ENCODE data around the gene NAA15. TPM values are rescaled to one million over a fixed set of nuclear protein-coding genes. Genes with fewer than 3 reads are reported as not detected.

NAA15 gene
- total RNA-seq, 1 experiment from 2014 or later: 41.0 TPM

DNA sequence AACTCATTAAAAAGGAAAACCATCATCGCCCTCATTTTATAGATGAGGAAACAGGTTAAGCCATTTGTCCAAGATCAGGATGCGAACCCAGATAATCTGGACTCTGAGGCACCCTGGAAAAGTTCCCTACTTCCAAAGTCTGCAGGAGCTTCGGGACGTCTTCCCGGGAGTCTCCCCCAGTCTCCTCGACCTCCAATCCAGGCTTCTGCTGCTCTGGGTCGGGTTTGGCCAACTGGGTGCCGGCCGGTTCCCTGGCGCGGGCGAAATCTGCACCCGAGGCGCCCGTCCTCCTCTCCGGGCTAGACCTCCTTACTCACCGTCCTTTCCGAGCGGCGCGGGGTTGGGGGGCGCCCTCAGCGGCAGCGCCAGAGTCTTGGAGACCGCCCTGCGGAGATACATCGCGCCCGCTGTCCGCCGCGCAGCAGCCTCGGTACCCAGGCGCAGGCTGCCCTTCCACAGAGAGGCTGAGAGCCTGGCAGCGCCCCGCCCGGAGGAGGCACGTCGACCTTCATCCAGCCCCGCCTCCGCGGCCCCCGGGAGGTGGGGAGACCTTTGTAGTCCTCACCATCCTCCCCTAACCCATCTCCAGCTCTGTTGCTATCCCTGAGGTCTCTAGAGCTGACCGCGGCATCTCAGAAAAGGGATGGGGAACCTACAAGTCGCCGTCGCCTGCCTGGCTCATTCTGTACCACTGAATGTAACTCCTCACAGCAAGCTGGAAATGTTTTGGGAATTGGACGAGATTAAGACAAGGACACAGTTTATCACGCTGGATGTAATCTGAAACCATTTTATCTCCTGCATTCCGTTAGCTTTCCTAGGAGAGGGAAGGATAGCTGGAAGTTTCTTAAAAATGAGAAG, 21.3 kb upstream of the NAA15 start, which contains the start of gene MGARP:
TSS of gene MGARP (minus strand) at position 466 of the 861 bp plus-strand sequence. CDS start at position 399, 67 bp downstream.
- ChIA-PET CTCF (interaction anchor here (1.0 kb wide), 1 partner anchor 15 kb away, joined by 3 read pairs; no protein-coding TSS in a partner anchor), POLR2A (ENCODE audit: unreplicated experiment) (no interaction called here)
- Histone ChIP-seq H3K36me3 (ENCODE audit: low read depth, low read length) (no peaks in the 10 kb centered on the region), H3K9me2 (replicated peaks; ENCODE audit: low read length) (no peaks in the 10 kb centered on the region), H3F3A (ENCODE audit: low read length, unreplicated experiment) (no peaks in the 10 kb centered on the region), H3K79me2 (ENCODE audit: low read length) (no peaks in the 10 kb centered on the region), H3K9ac (ENCODE audit: low read length) (no peak within 1 kb of the TSS), H3K27me3 (ENCODE audit: low read length) (no peaks in the 10 kb centered on the region), H3K4me1 (ENCODE audit: insufficient read depth, low read length) (no peaks in the 10 kb centered on the region), H2AFZ (ENCODE audit: low read length) (no peak within 1 kb of the TSS), H3K4me2 (ENCODE audit: low read length) (no peak within 1 kb of the TSS), H3K27ac (ENCODE audit: low read length) (no peak within 1 kb of the TSS), H4K20me1 (ENCODE audit: low read length) (no peaks in the 10 kb centered on the region), H3K4me3 (ENCODE audit: low read length) (no peak within 1 kb of the TSS), H3K9me3 (ENCODE audit: low read length) (no peaks in the 10 kb centered on the region)
- no peak for DNase-seq
- intact Hi-C loops (cut with micrococcal nuclease): loop anchor here (5.0 kb wide), 1 partner anchor 53 kb away; no protein-coding TSS in a partner anchor
- TF ChIP-seq CTCF (conservative IDR thresholded peaks at IDR 0.05; ENCODE audit: low read depth, low read length) (no peak), EZH2 (IDR thresholded peaks at IDR 0.05; ENCODE audit: low read length, unreplicated experiment) (no peak), EZH2phosphoT487 (IDR thresholded peaks at IDR 0.05; ENCODE audit: borderline replicate concordance, low read length) (no peak)
- no peak for ATAC-seq
- BruUV-seq (replicated peaks): no TSS peak

DNA sequence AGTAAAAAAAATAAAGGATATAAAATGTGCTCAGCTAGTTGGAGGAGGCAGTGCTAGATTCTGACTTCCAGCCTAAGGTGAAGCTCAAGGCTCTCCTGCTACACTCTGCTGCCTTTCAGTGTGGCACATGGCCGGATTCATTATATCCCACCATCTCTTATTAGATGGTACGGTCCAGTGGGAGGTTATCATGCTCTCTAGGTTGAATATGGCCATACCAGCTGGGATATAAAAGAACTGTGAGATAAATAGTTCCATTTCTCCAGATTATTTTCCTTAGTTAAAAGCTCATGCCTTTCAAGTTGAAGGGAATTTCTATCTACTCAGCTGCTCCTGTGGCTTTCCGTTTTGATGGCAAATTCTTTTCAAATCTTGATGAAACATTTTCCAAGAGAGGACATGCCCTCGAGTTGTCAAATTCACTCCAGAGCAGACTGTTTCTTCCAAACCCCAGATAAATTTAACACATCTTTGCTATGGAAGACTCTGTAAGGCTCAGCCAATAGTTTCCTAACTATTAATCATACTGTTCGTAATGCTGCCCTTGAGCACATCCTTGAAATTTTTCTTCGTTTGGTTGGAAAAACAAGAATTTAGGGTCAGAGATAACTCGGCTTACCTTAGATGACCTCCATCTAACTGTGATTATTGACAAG, 19.1 kb upstream of the NAA15 start:
- Histone ChIP-seq H2AFZ (ENCODE audit: low read length) (no peak overlapping the region), H3F3A (ENCODE audit: low read length, unreplicated experiment) (no peaks in the 10 kb centered on the region), H3K4me3 (ENCODE audit: low read length) (no peak overlapping the region), H3K9me3 (ENCODE audit: low read length) (no peaks in the 10 kb centered on the region), H3K4me1 (ENCODE audit: insufficient read depth, low read length) (no peaks in the 10 kb centered on the region), H3K4me2 (ENCODE audit: low read length) (no peak overlapping the region), H3K9me2 (replicated peaks; ENCODE audit: low read length) (no peaks in the 10 kb centered on the region), H3K27me3 (ENCODE audit: low read length) (no peaks in the 10 kb centered on the region), H3K9ac (ENCODE audit: low read length) (no peak overlapping the region), H3K27ac (ENCODE audit: low read length) (no peak overlapping the region), H4K20me1 (ENCODE audit: low read length) (no peaks in the 10 kb centered on the region), H3K79me2 (ENCODE audit: low read length) (no peaks in the 10 kb centered on the region), H3K36me3 (ENCODE audit: low read depth, low read length) (no peaks in the 10 kb centered on the region)
- TF ChIP-seq CTCF (conservative IDR thresholded peaks at IDR 0.05; ENCODE audit: low read depth, low read length) (no peak), EZH2 (IDR thresholded peaks at IDR 0.05; ENCODE audit: low read length, unreplicated experiment) (no peak), EZH2phosphoT487 (IDR thresholded peaks at IDR 0.05; ENCODE audit: borderline replicate concordance, low read length) (no peak)
- ChIA-PET CTCF (no interaction called here), POLR2A (ENCODE audit: unreplicated experiment) (no interaction called here)
- ATAC-seq (no peak), DNase-seq (no peak)
- intact Hi-C loops (cut with micrococcal nuclease): loop anchor here (5.0 kb wide), 1 partner anchor 55 kb away; no protein-coding TSS in a partner anchor
- BruUV-seq (replicated peaks): no TSS peak
